ENCODE results near the gene AFF3.

GRCh38 chr2:99953750-99954149 is 188.6 kb downstream of the AFF3 start:
- TF ChIP-seq CTCF (IDR thresholded peaks at IDR 0.05) (no peak), POLR2A (IDR thresholded peaks at IDR 0.05) (no peak)
